ENCODE results near the gene ARHGAP6. TPM values are rescaled to one million over a fixed set of nuclear protein-coding genes. Genes with fewer than 3 reads are reported as not detected.
"Not testable (repeated sequence)": the region's sequence is repeated elsewhere in the genome, so short reads cannot be mapped to it uniquely, and the experiment has no call there.

The ARHGAP6 gene
- total RNA-seq, 1 donor from 2014 or later: 12.0 TPM

GRCh38 chrX:11395859-11396258 lies 269.9 kb downstream of the ARHGAP6 start:
- DNase-seq (ENCODE audit: low spot score): no peak

GRCh38 chrX:11393949-11394654 lies 271.6 kb downstream of the ARHGAP6 start:
- no peak for DNase-seq (ENCODE audit: low spot score)

GRCh38 chrX:11386812-11387211 lies 278.9 kb downstream of the ARHGAP6 start:
- DNase-seq (ENCODE audit: low spot score): no peak

GRCh38 chrX:11386001-11386523 lies 279.7 kb downstream of the ARHGAP6 start:
- peak; percentile 24 for DNase-seq (ENCODE audit: low spot score)

- DNase-seq (ENCODE audit: low spot score): no peak
Observed at GRCh38 chrX:11382930-11383329, 282.8 kb downstream of the ARHGAP6 start.

GRCh38 chrX:11381464-11381863 lies 284.3 kb downstream of the ARHGAP6 start:
- DNase-seq (ENCODE audit: low spot score): peak; percentile 44

GRCh38 chrX:11380187-11380844 lies 285.4 kb downstream of the ARHGAP6 start:
- no peak for DNase-seq (ENCODE audit: low spot score)

GRCh38 chrX:11376163-11376562 lies 289.6 kb downstream of the ARHGAP6 start:
- DNase-seq (ENCODE audit: low spot score): no peak

- DNase-seq (ENCODE audit: low spot score): no peak
Observed at GRCh38 chrX:11375614-11376119, 290.1 kb downstream of the ARHGAP6 start.

GRCh38 chrX:11374570-11374969 lies 291.1 kb downstream of the ARHGAP6 start:
- DNase-seq (ENCODE audit: low spot score): no peak

- no peak for DNase-seq (ENCODE audit: low spot score)
Observed at GRCh38 chrX:11371106-11371505, 294.6 kb downstream of the ARHGAP6 start.

- no peak for DNase-seq (ENCODE audit: low spot score)
Observed at GRCh38 chrX:11367609-11368430, 297.9 kb downstream of the ARHGAP6 start.

GRCh38 chrX:11366998-11367595 lies 298.6 kb downstream of the ARHGAP6 start:
- no peak for DNase-seq (ENCODE audit: low spot score)

GRCh38 chrX:11365426-11365825 lies 300.3 kb downstream of the ARHGAP6 start:
- DNase-seq (ENCODE audit: low spot score): no peak

- DNase-seq (ENCODE audit: low spot score): no peak
Observed at GRCh38 chrX:11364835-11365234, 300.9 kb downstream of the ARHGAP6 start.

GRCh38 chrX:11363825-11364224 lies 301.9 kb downstream of the ARHGAP6 start:
- not testable (repeated sequence) for DNase-seq (ENCODE audit: low spot score)

GRCh38 chrX:11363069-11363594 lies 302.6 kb downstream of the ARHGAP6 start:
- no peak for DNase-seq (ENCODE audit: low spot score)

GRCh38 chrX:11361666-11362065 lies 304.1 kb downstream of the ARHGAP6 start:
- not testable (repeated sequence) for DNase-seq (ENCODE audit: low spot score)

GRCh38 chrX:11355944-11356343 lies 309.8 kb downstream of the ARHGAP6 start:
- DNase-seq (ENCODE audit: low spot score): not testable (repeated sequence)

- no peak for DNase-seq (ENCODE audit: low spot score)
Observed at GRCh38 chrX:11355259-11355909, 310.3 kb downstream of the ARHGAP6 start.

- DNase-seq (ENCODE audit: low spot score): no peak
Observed at GRCh38 chrX:11352296-11352741, 313.4 kb downstream of the ARHGAP6 start.
